ENCODE data around the gene TRMT11.

The TRMT11 gene

DNA sequence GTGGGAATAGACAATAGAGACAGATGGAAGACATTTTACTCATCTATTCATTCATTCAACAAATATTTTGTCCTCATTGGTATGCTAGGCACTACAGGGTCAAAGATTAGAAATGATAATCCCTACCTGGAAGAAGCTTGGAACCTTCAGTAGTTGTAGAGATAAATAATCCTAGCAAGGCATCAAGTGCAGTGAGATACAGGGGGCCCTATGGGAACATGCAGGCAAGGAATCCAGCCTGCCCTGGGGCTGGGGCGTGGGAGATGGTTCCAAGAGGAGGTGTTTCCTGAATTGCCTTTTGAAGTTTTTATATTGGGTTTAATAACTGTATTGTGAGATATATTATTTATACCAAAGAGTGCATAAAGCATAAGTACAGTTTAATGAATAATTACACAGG, 64.5 kb downstream of the TRMT11 start:
- Histone ChIP-seq H2AFZ (ENCODE audit: low read length) (no peak overlapping the region), H3K36me3 (ENCODE audit: insufficient read depth, low read length) (peaks cover 15% of the 10 kb centered on the region; the same call in 1 of the 2 replicates), H3K4me2 (ENCODE audit: low read length) (no peak overlapping the region), H3K9me2 (ENCODE audit: low read depth, low read length) (no peaks in the 10 kb centered on the region), H3K79me2 (ENCODE audit: insufficient read depth, low read length) (no peaks in the 10 kb centered on the region), H3K4me1 (ENCODE audit: insufficient read depth, low read length, severe bottlenecking) (no peaks in the 10 kb centered on the region), H3K27me3 (ENCODE audit: insufficient read depth, low read length) (no peaks in the 10 kb centered on the region), H3F3A (ENCODE audit: insufficient read depth, low read length) (no peaks in the 10 kb centered on the region), H3K9ac (ENCODE audit: low read length) (no peak overlapping the region), H3K9me3 (ENCODE audit: low read length) (no peaks in the 10 kb centered on the region), H3K27ac (ENCODE audit: low read depth, low read length, poor library complexity, severe bottlenecking) (no peak overlapping the region), H4K20me1 (ENCODE audit: insufficient read depth, low read length) (no peaks in the 10 kb centered on the region), H3K4me3 (ENCODE audit: low read depth, low read length, poor library complexity, severe bottlenecking) (no peak overlapping the region)
- TF ChIP-seq EZH2 (IDR thresholded peaks at IDR 0.05; ENCODE audit: borderline replicate concordance, low read length): no peak
- TF ChIP-seq, protein P1, sequence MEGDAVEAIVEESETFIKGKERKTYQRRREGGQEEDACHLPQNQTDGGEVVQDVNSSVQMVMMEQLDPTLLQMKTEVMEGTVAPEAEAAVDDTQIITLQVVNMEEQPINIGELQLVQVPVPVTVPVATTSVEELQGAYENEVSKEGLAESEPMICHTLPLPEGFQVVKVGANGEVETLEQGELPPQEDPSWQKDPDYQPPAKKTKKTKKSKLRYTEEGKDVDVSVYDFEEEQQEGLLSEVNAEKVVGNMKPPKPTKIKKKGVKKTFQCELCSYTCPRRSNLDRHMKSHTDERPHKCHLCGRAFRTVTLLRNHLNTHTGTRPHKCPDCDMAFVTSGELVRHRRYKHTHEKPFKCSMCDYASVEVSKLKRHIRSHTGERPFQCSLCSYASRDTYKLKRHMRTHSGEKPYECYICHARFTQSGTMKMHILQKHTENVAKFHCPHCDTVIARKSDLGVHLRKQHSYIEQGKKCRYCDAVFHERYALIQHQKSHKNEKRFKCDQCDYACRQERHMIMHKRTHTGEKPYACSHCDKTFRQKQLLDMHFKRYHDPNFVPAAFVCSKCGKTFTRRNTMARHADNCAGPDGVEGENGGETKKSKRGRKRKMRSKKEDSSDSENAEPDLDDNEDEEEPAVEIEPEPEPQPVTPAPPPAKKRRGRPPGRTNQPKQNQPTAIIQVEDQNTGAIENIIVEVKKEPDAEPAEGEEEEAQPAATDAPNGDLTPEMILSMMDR (IDR thresholded peaks at IDR 0.05; ENCODE audit: low read length): no peak

DNA sequence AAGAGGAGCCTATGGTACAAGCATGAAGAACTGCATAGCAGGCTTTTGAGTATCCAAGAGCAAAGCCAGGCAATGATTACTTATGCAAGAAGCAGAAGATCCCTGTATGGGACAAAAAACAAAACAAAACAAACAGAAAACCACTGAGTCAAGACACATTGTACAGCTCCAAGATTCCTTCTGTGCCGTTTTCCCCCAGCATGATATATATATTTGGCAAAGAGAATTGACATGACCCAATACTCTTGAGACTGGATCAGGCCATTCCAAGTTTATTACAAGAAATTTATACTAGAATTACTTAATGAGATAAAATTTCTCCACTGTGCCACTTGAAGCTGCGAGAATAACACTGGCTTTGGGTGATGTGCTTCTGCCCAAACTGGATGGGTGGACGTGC, 65.5 kb downstream of the TRMT11 start:
- Histone ChIP-seq H2AFZ (ENCODE audit: low read length) (no peak overlapping the region), H3K9me2 (ENCODE audit: low read depth, low read length) (no peaks in the 10 kb centered on the region), H3F3A (ENCODE audit: insufficient read depth, low read length) (no peaks in the 10 kb centered on the region), H4K20me1 (ENCODE audit: insufficient read depth, low read length) (no peaks in the 10 kb centered on the region), H3K27me3 (ENCODE audit: insufficient read depth, low read length) (no peaks in the 10 kb centered on the region), H3K4me1 (ENCODE audit: insufficient read depth, low read length, severe bottlenecking) (no peaks in the 10 kb centered on the region), H3K9ac (ENCODE audit: low read length) (no peak overlapping the region), H3K4me2 (ENCODE audit: low read length) (no peak overlapping the region), H3K27ac (ENCODE audit: low read depth, low read length, poor library complexity, severe bottlenecking) (no peak overlapping the region), H3K4me3 (ENCODE audit: low read depth, low read length, poor library complexity, severe bottlenecking) (no peak overlapping the region), H3K79me2 (ENCODE audit: insufficient read depth, low read length) (no peaks in the 10 kb centered on the region), H3K9me3 (ENCODE audit: low read length) (no peaks in the 10 kb centered on the region), H3K36me3 (ENCODE audit: insufficient read depth, low read length) (peaks cover 5% of the 10 kb centered on the region; the same call in 1 of the 2 replicates)
- TF ChIP-seq EZH2 (IDR thresholded peaks at IDR 0.05; ENCODE audit: borderline replicate concordance, low read length): no peak
- TF ChIP-seq, protein P1 (IDR thresholded peaks at IDR 0.05; ENCODE audit: low read length): no peak

DNA sequence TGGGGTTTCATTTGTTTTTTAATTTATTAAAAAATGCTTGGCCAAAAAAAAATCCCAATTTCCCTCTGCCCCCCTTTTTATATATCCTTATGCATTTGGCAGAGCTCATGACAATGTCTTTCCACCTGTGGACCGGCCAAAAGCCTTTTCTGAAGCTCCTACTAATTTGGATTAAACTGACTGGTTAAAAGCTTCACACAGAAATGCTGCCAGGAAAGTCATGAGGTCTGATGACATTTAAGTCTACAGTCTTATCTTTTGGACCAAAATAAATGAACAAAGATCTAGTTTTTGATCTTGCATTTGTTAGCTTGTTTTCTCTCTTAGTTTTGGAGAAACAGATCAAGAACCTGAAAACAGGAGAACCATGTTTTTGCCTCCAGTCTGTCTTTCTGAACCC, 66.1 kb downstream of the TRMT11 start:
- H3K79me2 ChIP-seq (ENCODE audit: insufficient read depth, low read length): no peaks in the 10 kb centered on the region
- H3K4me1 ChIP-seq (ENCODE audit: insufficient read depth, low read length, severe bottlenecking): no peaks in the 10 kb centered on the region
- no peak overlapping the region for H3K9ac ChIP-seq (ENCODE audit: low read length)
- H4K20me1 ChIP-seq (ENCODE audit: insufficient read depth, low read length): no peaks in the 10 kb centered on the region
- H3K4me3 ChIP-seq (ENCODE audit: low read depth, low read length, poor library complexity, severe bottlenecking): no peak overlapping the region
- no peak overlapping the region for H2AFZ ChIP-seq (ENCODE audit: low read length)
- H3K9me3 ChIP-seq (ENCODE audit: low read length): no peaks in the 10 kb centered on the region
- no peaks in the 10 kb centered on the region for H3K27me3 ChIP-seq (ENCODE audit: insufficient read depth, low read length)
- peaks cover 3% of the 10 kb centered on the region; the same call in 1 of the 2 replicates for H3K36me3 ChIP-seq (ENCODE audit: insufficient read depth, low read length)
- no peaks in the 10 kb centered on the region for H3F3A ChIP-seq (ENCODE audit: insufficient read depth, low read length)
- H3K9me2 ChIP-seq (ENCODE audit: low read depth, low read length): no peaks in the 10 kb centered on the region
- no peak for TF ChIP-seq EZH2 (IDR thresholded peaks at IDR 0.05; ENCODE audit: borderline replicate concordance, low read length)
- TF ChIP-seq, protein P1 (IDR thresholded peaks at IDR 0.05; ENCODE audit: low read length): no peak
- H3K27ac ChIP-seq (ENCODE audit: low read depth, low read length, poor library complexity, severe bottlenecking): no peak overlapping the region
- H3K4me2 ChIP-seq (ENCODE audit: low read length): no peak overlapping the region
